Adrenal gland (tissue), 5 donors: Measurements from ENCODE around the gene ALDOA.

Experiments used
- CTCF ChIP-seq, 6 experiments: fragments of 450-650 bp in 4 of 6; fragments of 200-600 bp in 2 of 6; sonication (generic) in 1 of 6; IDR thresholded peaks; 1 replicate in 5 of 6; 2 replicates in 1 of 6; pipeline versions ENCODE4 v1.5.1 to v1.8.0; 2016 to 2021; ENCODE audit warnings: antibody characterized with exemption in 6 of 6, mild to moderate bottlenecking in 2 of 6, moderate library complexity in 1 of 6
- POLR2A ChIP-seq, 2 donors: fragments of 450-650 bp; IDR thresholded peaks; one replicate each; pipeline ENCODE4 v1.6.1; 2017; ENCODE audit warnings: antibody characterized with exemption in 2 of 2, mild to moderate bottlenecking in 2 of 2, moderate library complexity in 1 of 2
- donor health status: DM: no; HTN: no; CAD: no.

GRCh38 chr16:30090610-30091331 is 25.2 kb downstream of the ALDOA start:
- TF ChIP-seq CTCF (IDR thresholded peaks at IDR 0.05) (no peak), POLR2A (IDR thresholded peaks at IDR 0.05) (no peak)
